GM18526 (cell line): ENCODE results near the gene SLC6A20.

ENCODE experiments used
- POLR2A ChIP-seq: IDR thresholded peaks from 3 replicates; pipeline ENCODE4 v1.6.1; 2011; ENCODE audit not compliant: insufficient read length; ENCODE audit errors: extremely low read depth

The SLC6A20 gene

GRCh38 chr3:45807681-45808540 is 11.6 kb upstream of the SLC6A20 start:
- no peak for TF ChIP-seq POLR2A

- TF ChIP-seq POLR2A: no peak
These were observed 10.8 kb upstream of the SLC6A20 start for GRCh38 chr3:45807133-45807532.

GRCh38 chr3:45806072-45806471 is 9.7 kb upstream of the SLC6A20 start:
- TF ChIP-seq POLR2A: no peak

GRCh38 chr3:45803252-45803935 is 7.1 kb upstream of the SLC6A20 start:
- no peak for TF ChIP-seq POLR2A

GRCh38 chr3:45802146-45802545 is 5.8 kb upstream of the SLC6A20 start:
- TF ChIP-seq POLR2A: no peak

- no peak for TF ChIP-seq POLR2A
These were observed 4.3 kb upstream of the SLC6A20 start for GRCh38 chr3:45800611-45801010.

- TF ChIP-seq POLR2A: no peak
These were observed 3.2 kb upstream of the SLC6A20 start for GRCh38 chr3:45799586-45799985.

GRCh38 chr3:45798034-45798433 is 1.7 kb upstream of the SLC6A20 start:
- TF ChIP-seq POLR2A: no peak

- TF ChIP-seq POLR2A: no peak
These were observed 734 bp upstream of the SLC6A20 start for GRCh38 chr3:45796902-45797637.

- TF ChIP-seq POLR2A: no peak
These were observed 841 bp downstream of the SLC6A20 start for GRCh38 chr3:45795509-45795881.

- TF ChIP-seq POLR2A: no peak
These were observed 1.7 kb downstream of the SLC6A20 start for GRCh38 chr3:45794660-45795059.

- no peak for TF ChIP-seq POLR2A
These were observed 2.2 kb downstream of the SLC6A20 start for GRCh38 chr3:45794177-45794560.

GRCh38 chr3:45793482-45794176 is 2.7 kb downstream of the SLC6A20 start:
- TF ChIP-seq POLR2A: no peak

- no peak for TF ChIP-seq POLR2A
These were observed 3.7 kb downstream of the SLC6A20 start for GRCh38 chr3:45792516-45793172.

- TF ChIP-seq POLR2A: no peak
These were observed 4.3 kb downstream of the SLC6A20 start for GRCh38 chr3:45792036-45792435.
